Caco-2 (cell line): ENCODE data around the gene LHPP. TPM values are rescaled to one million over a fixed set of nuclear protein-coding genes. Genes with fewer than 3 reads are reported as not detected.

Source experiments
- BruUV-seq: library from RNA; stranded (reverse); fragments of 400-500 nt; replicated peaks from 2 replicates; lab custom pipeline; 2021; lab: Mats Ljungman, UMichigan
- CTCF ChIA-PET: fragments of 300-600 bp; sonication (Branson Sonifier 250); formaldehyde crosslinking; loops from one replicate; lab custom pipeline; 2022; ENCODE audit warnings: antibody characterized with exemption; lab: Charles Lee
- POLR2A ChIA-PET: fragments of 300-600 bp; sonication (Branson Sonifier 250); formaldehyde crosslinking; loops from one replicate; lab custom pipeline; 2022; ENCODE audit warnings: antibody characterized with exemption; lab: Charles Lee
- DNase-seq, 2 experiments: peaks; one replicate each; pipeline versions ENCODE4 v3.0.0 to v3.0.0-alpha.2; 2020 to 2022
- H3K27me3 ChIP-seq: replicated peaks from 2 replicates; pipeline ENCODE4 v1.6.0; 2011; ENCODE audit warnings: low read length; ENCODE audit not compliant: control insufficient read depth, insufficient read depth
- H3K36me3 ChIP-seq: 2 replicates; pipeline ENCODE4 v1.5.1; 2011; ENCODE audit warnings: low read length; ENCODE audit not compliant: control insufficient read depth, insufficient read depth
- H3K4me1 ChIP-seq: fragments of 250-450 bp; sonication (Bioruptor Pico); 2 replicates; pipeline ENCODE4 v1.5.1; 2020; ENCODE audit warnings: mild to moderate bottlenecking
- H3K4me3 ChIP-seq: 2 replicates; pipeline ENCODE4 v1.5.1; 2011; ENCODE audit warnings: low read depth, mild to moderate bottlenecking, control low read depth, low read length
- H3K9me3 ChIP-seq: fragments of 250-450 bp; sonication (Bioruptor Pico); 2 replicates; pipeline ENCODE4 v1.5.1; 2020; ENCODE audit warnings: mild to moderate bottlenecking, moderate library complexity
- H3K27ac Mint-ChIP-seq: one replicate; pipeline ENCODE4 v1.8.0; 2022; ENCODE audit warnings: mixed read lengths; ENCODE audit not compliant: unreplicated experiment
- H3K27me3 Mint-ChIP-seq: one replicate; pipeline ENCODE4 v1.8.0; 2022; ENCODE audit warnings: mixed read lengths; ENCODE audit not compliant: insufficient read depth, unreplicated experiment
- H3K36me3 Mint-ChIP-seq: one replicate; pipeline ENCODE4 v1.8.0; 2022; ENCODE audit warnings: mild to moderate bottlenecking, mixed read lengths; ENCODE audit not compliant: insufficient read depth, unreplicated experiment
- H3K4me1 Mint-ChIP-seq: one replicate; pipeline ENCODE4 v1.8.0; 2022; ENCODE audit warnings: low read depth, mixed read lengths; ENCODE audit not compliant: unreplicated experiment
- H3K4me3 Mint-ChIP-seq: one replicate; pipeline ENCODE4 v1.8.0; 2022; ENCODE audit warnings: mild to moderate bottlenecking, moderate library complexity, mixed read lengths; ENCODE audit not compliant: unreplicated experiment
- H3K9me3 Mint-ChIP-seq: one replicate; pipeline ENCODE4 v1.8.0; 2022; ENCODE audit warnings: mixed read lengths; ENCODE audit not compliant: unreplicated experiment
- intact Hi-C: fragments of 100-400 bp; cut with micrococcal nuclease; formaldehyde crosslinking; loops from one replicate; pipeline ENCODE4 v1.10.0; 2022; ENCODE audit not compliant: unreplicated experiment
- total RNA-seq: library from RNA; stranded (reverse); gene quantifications from 2 replicates; pipeline ENCODE4 v1.2.3, GENCODE V29; 2022
- TF ChIP-seq, protein P1 (sequence below), 2 experiments: fragments of 200-600 bp in 1 of 2; IDR thresholded peaks; 1 replicate in 1 of 2; 2 replicates in 1 of 2; pipeline versions ENCODE4 v1.5.1 to v1.8.0; 2011 to 2022; ENCODE audit warnings: antibody characterized with exemption in 1 of 2, control low read depth in 1 of 2, inconsistent platforms in 1 of 2, low read depth in 1 of 2, low read length in 1 of 2, mild to moderate bottlenecking in 1 of 2, moderate library complexity in 1 of 2; ENCODE audit not compliant: insufficient read depth in 1 of 2, severe bottlenecking in 1 of 2, unreplicated experiment in 1 of 2

LHPP gene
- total RNA-seq, 1 experiment from 2014 or later = 15.9 TPM

- Histone ChIP-seq H3K36me3 (no peaks in the 10 kb centered on the region), H3K9me3 (no peaks in the 10 kb centered on the region), H3K4me3 (no peak overlapping the region), H3K27me3 (no peaks in the 10 kb centered on the region), H3K4me1 (no peaks in the 10 kb centered on the region)
- CTCF ChIA-PET = no interaction called here
- no peak overlapping the region for H3K27ac Mint-ChIP-seq
- BruUV-seq = no TSS peak
- POLR2A ChIA-PET = no interaction called here
- H3K27me3 Mint-ChIP-seq = peaks cover 3% of the 10 kb centered on the region
- no peak overlapping the region for H3K4me3 Mint-ChIP-seq
- DNase-seq = peak in 1 of 2 experiments; percentile 28
- H3K9me3 Mint-ChIP-seq = peaks cover 10% of the 10 kb centered on the region
- H3K36me3 Mint-ChIP-seq = no peaks in the 10 kb centered on the region
- H3K4me1 Mint-ChIP-seq = no peaks in the 10 kb centered on the region
- TF ChIP-seq, protein P1, sequence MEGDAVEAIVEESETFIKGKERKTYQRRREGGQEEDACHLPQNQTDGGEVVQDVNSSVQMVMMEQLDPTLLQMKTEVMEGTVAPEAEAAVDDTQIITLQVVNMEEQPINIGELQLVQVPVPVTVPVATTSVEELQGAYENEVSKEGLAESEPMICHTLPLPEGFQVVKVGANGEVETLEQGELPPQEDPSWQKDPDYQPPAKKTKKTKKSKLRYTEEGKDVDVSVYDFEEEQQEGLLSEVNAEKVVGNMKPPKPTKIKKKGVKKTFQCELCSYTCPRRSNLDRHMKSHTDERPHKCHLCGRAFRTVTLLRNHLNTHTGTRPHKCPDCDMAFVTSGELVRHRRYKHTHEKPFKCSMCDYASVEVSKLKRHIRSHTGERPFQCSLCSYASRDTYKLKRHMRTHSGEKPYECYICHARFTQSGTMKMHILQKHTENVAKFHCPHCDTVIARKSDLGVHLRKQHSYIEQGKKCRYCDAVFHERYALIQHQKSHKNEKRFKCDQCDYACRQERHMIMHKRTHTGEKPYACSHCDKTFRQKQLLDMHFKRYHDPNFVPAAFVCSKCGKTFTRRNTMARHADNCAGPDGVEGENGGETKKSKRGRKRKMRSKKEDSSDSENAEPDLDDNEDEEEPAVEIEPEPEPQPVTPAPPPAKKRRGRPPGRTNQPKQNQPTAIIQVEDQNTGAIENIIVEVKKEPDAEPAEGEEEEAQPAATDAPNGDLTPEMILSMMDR (IDR thresholded peaks at IDR 0.05; ENCODE audit: insufficient read depth in 1 of 2, low read depth in 1 of 2, low read length in 1 of 2, severe bottlenecking in 1 of 2, unreplicated experiment in 1 of 2) = no peak
- intact Hi-C loops = no loop called here
These were observed 97.0 kb downstream of the LHPP start for GRCh38 chr10:124558339-124559321.

DNA sequence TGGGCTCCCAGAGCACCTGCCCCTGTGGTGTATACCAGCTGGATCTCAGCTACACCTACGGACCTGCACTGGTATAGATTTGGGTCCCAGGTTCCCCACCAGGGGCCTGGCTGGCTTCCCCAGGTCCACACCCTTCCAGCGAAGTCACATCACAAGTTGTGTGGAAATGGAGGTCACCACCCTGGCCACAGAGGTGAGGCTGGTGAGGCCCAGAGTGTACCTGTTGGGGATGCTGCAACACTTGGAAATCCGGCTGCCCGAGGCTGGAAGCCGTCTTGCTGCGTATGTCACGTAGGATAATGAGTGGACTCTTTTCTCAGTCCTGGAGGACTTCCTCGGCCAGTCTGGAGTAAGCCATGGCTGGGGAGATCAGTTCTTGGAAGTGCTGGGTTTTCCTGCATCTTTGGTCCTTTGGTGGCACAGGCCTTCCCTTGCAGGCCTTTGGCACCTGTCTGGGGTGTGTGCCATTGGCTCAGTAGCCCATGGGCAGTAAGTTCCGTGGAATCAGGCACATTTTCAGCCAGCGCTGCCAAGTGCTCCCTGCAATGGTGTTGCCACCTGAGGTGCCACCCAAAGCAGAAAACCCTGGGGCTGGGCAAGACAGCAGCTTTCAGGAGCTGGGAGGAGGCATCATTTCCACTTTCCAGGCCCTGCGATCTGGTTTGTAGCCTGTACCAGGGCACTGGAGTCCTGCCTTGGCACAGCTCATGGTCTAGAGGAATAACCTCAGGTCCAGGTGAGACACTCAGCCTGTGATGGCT is 97.9 kb downstream of the LHPP start:
- TF ChIP-seq, protein P1 (IDR thresholded peaks at IDR 0.05; ENCODE audit: insufficient read depth in 1 of 2, low read depth in 1 of 2, low read length in 1 of 2, severe bottlenecking in 1 of 2, unreplicated experiment in 1 of 2) = no peak
- no peak overlapping the region for H3K27ac Mint-ChIP-seq
- H3K36me3 ChIP-seq = no peaks in the 10 kb centered on the region
- no TSS peak for BruUV-seq
- H3K9me3 ChIP-seq = no peaks in the 10 kb centered on the region
- peak in 1 of 2 experiments; percentile 27 for DNase-seq
- peaks cover 10% of the 10 kb centered on the region for H3K9me3 Mint-ChIP-seq
- peaks cover 3% of the 10 kb centered on the region for H3K27me3 Mint-ChIP-seq
- no peaks in the 10 kb centered on the region for H3K27me3 ChIP-seq
- CTCF ChIA-PET = no interaction called here
- POLR2A ChIA-PET = no interaction called here
- H3K4me3 Mint-ChIP-seq = no peak overlapping the region
- H3K4me1 Mint-ChIP-seq = no peaks in the 10 kb centered on the region
- H3K4me1 ChIP-seq = no peaks in the 10 kb centered on the region
- intact Hi-C loops = no loop called here
- no peaks in the 10 kb centered on the region for H3K36me3 Mint-ChIP-seq
- H3K4me3 ChIP-seq = no peak overlapping the region

- Histone ChIP-seq H3K27me3 (no peaks in the 10 kb centered on the region), H3K4me3 (no peak overlapping the region), H3K9me3 (no peaks in the 10 kb centered on the region), H3K36me3 (no peaks in the 10 kb centered on the region), H3K4me1 (no peaks in the 10 kb centered on the region)
- no peak overlapping the region for H3K27ac Mint-ChIP-seq
- no peaks in the 10 kb centered on the region for H3K36me3 Mint-ChIP-seq
- H3K4me3 Mint-ChIP-seq = no peak overlapping the region
- peaks cover 3% of the 10 kb centered on the region for H3K27me3 Mint-ChIP-seq
- ChIA-PET POLR2A (no interaction called here), CTCF (no interaction called here)
- no peak for DNase-seq
- H3K9me3 Mint-ChIP-seq = peaks cover 10% of the 10 kb centered on the region
- TF ChIP-seq, protein P1 (IDR thresholded peaks at IDR 0.05; ENCODE audit: insufficient read depth in 1 of 2, low read depth in 1 of 2, low read length in 1 of 2, severe bottlenecking in 1 of 2, unreplicated experiment in 1 of 2) = no peak
- BruUV-seq = no TSS peak
- intact Hi-C loops = no loop called here
- H3K4me1 Mint-ChIP-seq = no peaks in the 10 kb centered on the region
These were observed 98.9 kb downstream of the LHPP start for GRCh38 chr10:124560377-124561105.
